ENCODE data around the gene INSC. TPM values are rescaled to one million over a fixed set of nuclear protein-coding genes. Genes with fewer than 3 reads are reported as not detected.

Gene INSC
- total and polyA plus RNA-seq, 2 of the 4 experiments (the other 2 are of a cell fraction): 0.53 to 1.4 TPM

DNA sequence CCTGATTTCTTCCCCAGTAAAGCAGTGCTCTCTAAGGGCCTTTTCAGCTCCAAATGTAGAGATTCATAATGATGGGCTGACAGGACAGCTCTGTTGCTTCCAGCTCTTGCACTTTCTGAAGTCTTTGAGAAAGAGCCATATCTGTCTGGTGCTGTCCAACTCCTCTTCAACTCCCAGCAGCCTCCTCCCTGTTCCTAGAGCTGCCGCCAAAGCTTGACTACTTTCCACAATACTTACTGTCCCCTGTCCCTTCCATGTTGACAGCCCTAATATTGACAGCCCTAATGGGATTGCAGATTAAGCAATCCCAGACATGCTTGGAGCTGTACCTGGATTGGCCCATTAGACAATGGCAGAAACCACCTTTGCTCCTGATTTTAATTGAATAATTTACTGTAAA, 29.6 kb downstream of the INSC start:
- H3K9me1 ChIP-seq (ENCODE audit: insufficient read depth, low read length): peaks cover 10% of the 10 kb centered on the region
- TF ChIP-seq NFE2L2 (IDR thresholded peaks at IDR 0.05; ENCODE audit: low read depth, low read length) (no peak), CEBPB (IDR thresholded peaks at IDR 0.05; ENCODE audit: low read depth, low read length) (no peak), FOS (IDR thresholded peaks at IDR 0.05; ENCODE audit: low read depth, low read length) (no peak), POLR2A (IDR thresholded peaks at IDR 0.05; ENCODE audit: low read depth, low read length) (no peak), MAZ (IDR thresholded peaks at IDR 0.05; ENCODE audit: borderline replicate concordance, low read depth, low read length) (no peak), MAFK (IDR thresholded peaks at IDR 0.05; ENCODE audit: low read depth, low read length) (no peak), RFX5 (IDR thresholded peaks at IDR 0.05; ENCODE audit: low read depth, low read length) (no peak), SMC3 (IDR thresholded peaks at IDR 0.05; ENCODE audit: low read depth, low read length) (no peak), RCOR1 (IDR thresholded peaks at IDR 0.05; ENCODE audit: insufficient replicate concordance, low read length) (no peak), BHLHE40 (IDR thresholded peaks at IDR 0.05; ENCODE audit: low read depth, low read length) (no peak), CHD1 (IDR thresholded peaks at IDR 0.05; ENCODE audit: low read depth, low read length) (no peak), MXI1 (IDR thresholded peaks at IDR 0.05; ENCODE audit: borderline replicate concordance, low read depth, low read length) (no peak), RAD21 (IDR thresholded peaks at IDR 0.05; ENCODE audit: low read length) (no peak)
- TF ChIP-seq, protein P1, sequence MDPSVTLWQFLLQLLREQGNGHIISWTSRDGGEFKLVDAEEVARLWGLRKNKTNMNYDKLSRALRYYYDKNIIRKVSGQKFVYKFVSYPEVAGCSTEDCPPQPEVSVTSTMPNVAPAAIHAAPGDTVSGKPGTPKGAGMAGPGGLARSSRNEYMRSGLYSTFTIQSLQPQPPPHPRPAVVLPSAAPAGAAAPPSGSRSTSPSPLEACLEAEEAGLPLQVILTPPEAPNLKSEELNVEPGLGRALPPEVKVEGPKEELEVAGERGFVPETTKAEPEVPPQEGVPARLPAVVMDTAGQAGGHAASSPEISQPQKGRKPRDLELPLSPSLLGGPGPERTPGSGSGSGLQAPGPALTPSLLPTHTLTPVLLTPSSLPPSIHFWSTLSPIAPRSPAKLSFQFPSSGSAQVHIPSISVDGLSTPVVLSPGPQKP (IDR thresholded peaks at IDR 0.05; ENCODE audit: borderline replicate concordance, low read depth, low read length): no peak
- TF ChIP-seq, protein P2, sequence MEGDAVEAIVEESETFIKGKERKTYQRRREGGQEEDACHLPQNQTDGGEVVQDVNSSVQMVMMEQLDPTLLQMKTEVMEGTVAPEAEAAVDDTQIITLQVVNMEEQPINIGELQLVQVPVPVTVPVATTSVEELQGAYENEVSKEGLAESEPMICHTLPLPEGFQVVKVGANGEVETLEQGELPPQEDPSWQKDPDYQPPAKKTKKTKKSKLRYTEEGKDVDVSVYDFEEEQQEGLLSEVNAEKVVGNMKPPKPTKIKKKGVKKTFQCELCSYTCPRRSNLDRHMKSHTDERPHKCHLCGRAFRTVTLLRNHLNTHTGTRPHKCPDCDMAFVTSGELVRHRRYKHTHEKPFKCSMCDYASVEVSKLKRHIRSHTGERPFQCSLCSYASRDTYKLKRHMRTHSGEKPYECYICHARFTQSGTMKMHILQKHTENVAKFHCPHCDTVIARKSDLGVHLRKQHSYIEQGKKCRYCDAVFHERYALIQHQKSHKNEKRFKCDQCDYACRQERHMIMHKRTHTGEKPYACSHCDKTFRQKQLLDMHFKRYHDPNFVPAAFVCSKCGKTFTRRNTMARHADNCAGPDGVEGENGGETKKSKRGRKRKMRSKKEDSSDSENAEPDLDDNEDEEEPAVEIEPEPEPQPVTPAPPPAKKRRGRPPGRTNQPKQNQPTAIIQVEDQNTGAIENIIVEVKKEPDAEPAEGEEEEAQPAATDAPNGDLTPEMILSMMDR (conservative IDR thresholded peaks at IDR 0.05; ENCODE audit: low read depth, low read length): no peak
- TF ChIP-seq, protein P3, sequence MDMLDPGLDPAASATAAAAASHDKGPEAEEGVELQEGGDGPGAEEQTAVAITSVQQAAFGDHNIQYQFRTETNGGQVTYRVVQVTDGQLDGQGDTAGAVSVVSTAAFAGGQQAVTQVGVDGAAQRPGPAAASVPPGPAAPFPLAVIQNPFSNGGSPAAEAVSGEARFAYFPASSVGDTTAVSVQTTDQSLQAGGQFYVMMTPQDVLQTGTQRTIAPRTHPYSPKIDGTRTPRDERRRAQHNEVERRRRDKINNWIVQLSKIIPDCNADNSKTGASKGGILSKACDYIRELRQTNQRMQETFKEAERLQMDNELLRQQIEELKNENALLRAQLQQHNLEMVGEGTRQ (IDR thresholded peaks at IDR 0.05; ENCODE audit: low read depth, low read length): no peak
- H3K4ac ChIP-seq (ENCODE audit: low read depth, low read length): no peak overlapping the region
- no peak overlapping the region for H2AK9ac ChIP-seq (replicated peaks; ENCODE audit: low read depth, low read length, poor library complexity)
- H3K23ac ChIP-seq (ENCODE audit: low read depth, low read length): no peak overlapping the region
- in situ Hi-C loops (cut with MboI; ENCODE audit: low sequenced_read_pairs): no loop called here
- H3K14ac ChIP-seq (replicated peaks; ENCODE audit: low read depth, low read length): no peak overlapping the region
- no peaks in the 10 kb centered on the region for H4K20me1 ChIP-seq (ENCODE audit: insufficient read depth, low read length)
- H2AK5ac ChIP-seq (ENCODE audit: low read depth, low read length): no peak overlapping the region
- dilution Hi-C loops (cut with HindIII; ENCODE audit: low sequenced_read_pairs, unreplicated experiment): no loop called here
- no peaks in the 10 kb centered on the region for H3K36me3 ChIP-seq (ENCODE audit: control insufficient read depth, insufficient read depth, low read length)
- no peak overlapping the region for H2BK20ac ChIP-seq (ENCODE audit: low read depth, low read length)
- H3K9ac ChIP-seq (ENCODE audit: low read depth, low read length): no peak overlapping the region
- no peak overlapping the region for H4K5ac ChIP-seq (ENCODE audit: low read depth, low read length)
- DNase-seq (no peak), ATAC-seq (ENCODE audit: low read depth) (no peak)
- H2BK5ac ChIP-seq (ENCODE audit: low read depth, low read length, poor library complexity, severe bottlenecking): no peak overlapping the region
- H3K4me3 ChIP-seq (ENCODE audit: insufficient read depth, low read depth, low read length): no peak overlapping the region
- no peak overlapping the region for H2AFZ ChIP-seq (replicated peaks; ENCODE audit: low read length, poor library complexity)
- CTCF ChIA-PET: interaction anchor here (1.0 to 1.1 kb wide), 2 partner anchors 16 to 39 kb away, joined by 3 read pairs; no protein-coding TSS in a partner anchor
- H3K27ac ChIP-seq (ENCODE audit: insufficient read depth, low read length): no peak overlapping the region
- BruUV-seq (replicated peaks): no TSS peak
- POLR2A ChIA-PET (ENCODE audit: unreplicated experiment): no interaction called here
- H3K4me2 ChIP-seq (ENCODE audit: low read depth, low read length): no peak overlapping the region
- H3K4me1 ChIP-seq (ENCODE audit: control insufficient read depth, insufficient read depth, low read length): peaks cover 2% of the 10 kb centered on the region; the same call in 1 of the 2 replicates
- peaks cover 0 to 9% of the 10 kb centered on the region in 2 experiments; a peak in 1 of 4 replicates for H3K79me1 ChIP-seq (ENCODE audit: low read depth in 1 of 2, low read length in 2 of 2)
- no peak overlapping the region for H3K18ac ChIP-seq (ENCODE audit: low read depth, low read length)
- H2BK15ac ChIP-seq (ENCODE audit: low read depth, low read length): no peak overlapping the region
- intact Hi-C loops (cut with micrococcal nuclease): no loop called here
- WGBS, 2 experiments (ENCODE audit: extremely low coverage in 2 of 2, insufficient read length in 1 of 2): 80% methylated on average over 1 of the region's 1 CpG; no CpG with 5 or more reads in 1 of the 2 experiments
- no peaks in the 10 kb centered on the region for H3K27me3 ChIP-seq (ENCODE audit: control insufficient read depth, insufficient read depth, low read length)
- no peak overlapping the region for H3K56ac ChIP-seq (ENCODE audit: extremely low read depth, insufficient read depth, low read length)
- no peak overlapping the region for H4K91ac ChIP-seq (ENCODE audit: insufficient read depth, low read depth, low read length)
- H3K9me3 ChIP-seq (ENCODE audit: control insufficient read depth, insufficient read depth, low read length): no peaks in the 10 kb centered on the region
- no peak overlapping the region for H4K8ac ChIP-seq (ENCODE audit: low read depth in 2 of 2, low read length in 2 of 2)
- no peak overlapping the region for H2BK120ac ChIP-seq (ENCODE audit: low read depth, low read length)
